ENCODE data around the gene ZNF318.

ZNF318 gene

DNA sequence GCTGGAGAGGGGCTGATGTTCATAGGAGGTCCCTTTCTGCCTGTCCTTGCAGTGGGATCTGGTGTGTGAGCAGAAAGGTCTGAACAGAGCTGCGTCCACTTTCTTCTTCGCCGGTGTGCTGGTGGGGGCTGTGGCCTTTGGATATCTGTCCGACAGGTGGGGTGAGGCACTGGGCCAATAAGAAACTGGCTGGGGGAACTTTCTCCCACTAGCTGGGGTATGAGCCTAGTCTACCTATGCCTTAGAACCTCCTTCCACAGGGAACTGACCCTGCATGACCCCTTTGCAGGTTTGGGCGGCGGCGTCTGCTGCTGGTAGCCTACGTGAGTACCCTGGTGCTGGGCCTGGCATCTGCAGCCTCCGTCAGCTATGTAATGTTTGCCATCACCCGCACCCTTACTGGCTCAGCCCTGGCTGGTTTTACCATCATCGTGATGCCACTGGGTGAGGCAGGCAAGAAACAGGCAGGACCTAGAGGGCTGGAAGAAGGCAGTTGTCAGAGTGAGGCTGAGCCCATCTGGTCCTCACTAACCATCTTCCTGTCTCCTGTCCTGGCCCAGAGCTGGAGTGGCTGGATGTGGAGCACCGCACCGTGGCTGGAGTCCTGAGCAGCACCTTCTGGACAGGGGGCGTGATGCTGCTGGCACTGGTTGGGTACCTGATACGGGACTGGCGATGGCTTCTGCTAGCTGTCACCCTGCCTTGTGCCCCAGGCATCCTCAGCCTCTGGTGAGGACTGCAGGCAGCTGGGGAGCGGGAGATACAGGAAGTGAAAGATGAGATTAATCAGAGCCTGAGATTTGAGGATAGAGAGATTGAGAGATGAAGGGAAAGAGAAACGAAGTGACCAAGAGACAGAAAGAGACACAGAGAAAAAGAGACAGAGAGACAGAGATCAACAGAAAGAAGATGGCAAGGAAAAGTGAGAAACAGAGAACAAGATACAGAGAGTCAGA, 69.8 kb downstream of the ZNF318 start:
- DNase-seq = no peak

DNA sequence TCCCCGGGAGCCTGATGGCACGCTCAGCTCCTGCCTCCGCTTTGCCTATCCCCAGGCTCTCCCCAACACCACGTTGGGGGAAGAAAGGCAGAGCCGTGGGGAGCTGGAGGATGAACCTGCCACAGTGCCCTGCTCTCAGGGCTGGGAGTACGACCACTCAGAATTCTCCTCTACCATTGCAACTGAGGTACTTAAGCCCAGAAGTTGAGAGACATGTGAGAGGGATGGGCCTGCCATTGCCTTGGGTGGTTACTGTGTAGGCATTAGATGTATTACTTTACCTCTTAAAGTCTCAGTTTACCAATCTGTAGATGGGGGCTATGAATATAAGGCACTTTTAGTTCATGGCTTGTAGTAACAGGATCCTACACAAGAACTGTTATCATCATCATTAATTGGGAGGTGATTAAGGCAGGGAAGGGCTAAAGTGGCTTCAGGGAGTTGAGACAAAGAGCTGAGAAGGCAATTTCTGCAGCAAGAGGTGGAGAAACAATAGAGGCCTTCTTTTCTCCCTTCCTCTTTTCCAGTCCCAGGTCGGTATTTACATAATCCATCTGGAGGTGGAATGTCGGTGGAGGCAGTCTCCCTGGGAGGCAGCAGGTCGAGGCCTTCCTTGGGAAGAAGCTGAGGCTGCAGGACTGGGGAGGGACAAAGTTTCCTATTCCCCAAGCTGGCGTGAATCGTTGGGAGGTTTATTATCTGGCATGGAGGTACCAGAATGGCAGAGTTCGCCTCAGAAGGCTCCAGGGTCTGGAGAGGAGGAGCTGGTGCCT, 70.7 kb downstream of the ZNF318 start:
- no peak for DNase-seq

DNA sequence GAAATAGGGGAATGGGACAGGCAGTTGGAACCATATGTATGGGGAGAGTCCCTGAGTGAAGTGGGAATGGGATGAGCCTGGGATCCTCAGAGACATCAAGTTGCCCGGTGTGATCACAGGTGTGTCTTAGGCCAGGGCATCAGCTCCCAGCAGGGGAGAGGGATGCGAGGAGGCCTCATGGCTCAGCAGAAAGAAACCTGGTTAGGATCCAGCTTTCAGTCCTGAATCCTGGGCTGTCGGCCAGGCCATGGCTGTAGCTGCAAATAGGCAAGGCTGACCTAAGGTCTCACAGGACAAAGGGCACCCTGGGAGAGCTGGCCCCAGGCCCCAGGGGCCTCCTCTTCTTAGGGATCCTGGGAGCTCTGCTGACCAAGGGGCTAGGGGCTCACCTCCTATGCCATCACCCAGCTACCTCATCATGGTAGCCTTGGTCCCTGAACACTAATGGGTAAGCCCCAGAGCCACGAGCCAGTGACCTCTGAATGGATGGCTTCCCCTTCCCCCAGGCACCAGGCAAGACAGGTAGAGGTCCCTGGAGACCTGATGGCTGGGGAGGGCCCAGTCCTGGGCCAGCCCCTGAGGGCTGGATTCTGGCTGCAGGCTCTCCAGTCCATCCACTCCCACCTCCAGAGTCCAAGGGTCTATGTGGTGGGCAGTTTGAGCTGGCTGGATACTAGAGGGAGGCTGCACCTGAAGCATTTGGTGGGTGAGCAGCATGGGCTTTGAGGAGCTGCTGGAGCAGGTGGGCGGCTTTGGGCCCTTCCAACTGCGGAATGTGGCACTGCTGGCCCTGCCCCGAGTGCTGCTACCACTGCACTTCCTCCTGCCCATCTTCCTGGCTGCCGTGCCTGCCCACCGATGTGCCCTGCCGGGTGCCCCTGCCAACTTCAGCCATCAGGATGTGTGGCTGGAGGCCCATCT, 71.5 kb downstream of the ZNF318 start, which contains the start of gene SLC22A7:
Gene SLC22A7, plus strand, starts transcription at position 617 of the 921 bp plus-strand sequence. Its CDS starts 99 bp downstream, at position 716.
- DNase-seq = no peak

DNA sequence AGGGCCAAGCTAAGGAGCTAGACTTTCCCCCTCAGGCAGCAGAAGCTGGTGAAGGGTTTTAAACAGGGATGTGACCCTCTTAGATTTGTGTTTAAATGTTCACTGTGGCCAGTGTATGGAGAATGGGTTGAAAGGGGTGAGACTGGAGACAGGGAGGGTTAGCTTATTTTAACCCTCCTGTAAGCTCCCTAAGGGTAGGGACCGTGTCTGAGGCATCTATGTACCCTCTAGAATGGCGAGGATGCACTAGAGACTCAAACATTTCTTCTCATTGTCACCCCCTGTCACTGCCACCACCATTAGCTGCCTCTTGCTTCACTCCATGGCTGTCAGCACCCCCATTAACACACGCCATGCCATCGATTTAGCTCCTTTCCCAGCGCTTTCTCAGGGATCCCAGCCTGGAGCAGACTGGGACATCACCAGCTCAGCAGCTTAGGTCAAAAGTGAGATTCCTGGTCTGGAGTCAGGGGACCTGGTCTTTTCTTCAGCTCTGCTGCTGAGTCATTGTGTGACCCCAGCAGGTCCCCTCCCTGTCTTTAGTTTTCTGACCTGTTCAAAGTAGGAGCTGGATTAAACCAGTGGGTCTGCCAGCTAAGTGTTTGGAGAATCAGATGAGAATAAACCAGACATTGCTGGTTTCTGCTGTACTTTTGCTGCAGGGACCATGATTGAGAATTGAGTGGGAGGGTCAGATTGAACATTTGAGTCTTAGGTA, 72.5 kb downstream of the ZNF318 start:
- DNase-seq = no peak

DNA sequence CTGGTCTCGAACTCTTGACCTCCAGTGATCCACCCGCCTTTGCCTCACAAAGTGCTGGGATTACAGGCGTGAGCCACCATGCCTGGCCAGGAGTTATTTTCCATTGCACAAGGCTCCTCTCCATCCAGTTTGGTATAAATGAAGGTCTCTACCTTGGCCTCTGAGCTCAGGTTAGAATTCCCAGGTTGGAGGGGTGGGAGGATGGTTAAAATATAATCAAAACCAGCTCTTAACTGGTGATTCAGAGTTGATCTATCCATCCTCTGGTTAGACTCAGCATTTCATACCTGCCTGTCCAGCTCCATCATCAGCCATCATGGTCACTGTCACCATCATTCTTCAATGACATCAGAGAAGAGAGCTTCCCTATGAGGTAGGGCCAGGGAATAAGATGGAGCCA, 74.0 kb downstream of the ZNF318 start:
- no peak for DNase-seq

DNA sequence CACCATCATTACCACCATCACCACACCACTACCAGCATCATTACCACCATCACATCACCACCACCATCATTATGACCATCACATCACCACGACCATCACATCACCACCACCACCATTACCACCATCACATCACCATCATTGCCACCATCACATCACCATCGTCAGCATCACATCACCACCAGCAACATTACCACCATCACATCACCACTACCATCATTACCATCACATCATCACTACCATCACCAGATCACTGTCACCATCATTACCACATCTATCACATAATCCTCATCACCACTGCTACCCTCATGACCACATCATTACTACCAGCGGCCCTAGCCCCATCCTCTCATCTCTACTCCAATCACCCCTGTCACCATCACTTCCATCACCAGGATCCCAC, 74.9 kb downstream of the ZNF318 start:
- DNase-seq = no peak

DNA sequence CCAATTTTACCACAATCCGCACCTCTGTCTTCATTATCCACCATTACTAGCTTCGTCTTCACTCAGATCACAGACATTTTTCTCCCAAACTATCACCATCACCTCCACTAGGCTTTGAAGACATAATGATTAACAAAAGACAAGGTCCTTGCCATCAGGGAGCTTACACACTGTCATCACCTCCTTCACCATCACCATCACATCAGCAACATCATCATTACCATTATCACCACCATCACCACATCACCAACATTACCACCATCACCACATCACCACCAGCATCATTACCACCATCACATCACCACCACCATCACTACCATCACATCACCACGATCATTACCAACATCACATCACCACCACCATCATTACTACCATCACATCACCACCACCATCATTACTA, 75.7 kb downstream of the ZNF318 start:
- DNase-seq = no peak

DNA sequence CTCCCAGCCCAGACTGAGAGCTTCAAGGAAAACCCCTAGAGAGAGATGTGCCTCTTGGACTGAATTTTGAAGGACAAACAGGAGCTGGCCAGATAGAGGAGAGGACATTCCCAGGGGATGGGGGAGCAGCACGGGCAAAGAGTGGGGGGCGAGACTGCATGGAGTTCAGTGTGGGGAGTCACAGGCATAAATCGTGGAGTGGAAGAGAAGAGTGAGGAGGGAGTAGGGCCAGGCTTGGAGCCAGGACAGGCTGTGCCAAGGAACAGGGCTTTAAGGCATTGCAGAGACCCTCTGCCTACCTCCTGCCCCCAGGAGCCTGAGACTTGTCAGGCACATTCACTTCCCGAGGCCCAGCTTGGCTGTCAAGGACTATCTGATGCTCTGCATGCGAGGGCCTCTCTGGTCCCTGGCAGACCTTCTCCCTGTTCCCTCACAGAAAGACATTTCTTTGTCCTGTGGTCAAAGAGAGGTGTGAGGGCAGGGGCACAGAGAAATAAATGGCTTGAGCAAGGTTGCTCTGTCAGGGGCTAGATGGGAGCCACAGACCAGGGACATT, 76.6 kb downstream of the ZNF318 start:
- DNase-seq = no peak

DNA sequence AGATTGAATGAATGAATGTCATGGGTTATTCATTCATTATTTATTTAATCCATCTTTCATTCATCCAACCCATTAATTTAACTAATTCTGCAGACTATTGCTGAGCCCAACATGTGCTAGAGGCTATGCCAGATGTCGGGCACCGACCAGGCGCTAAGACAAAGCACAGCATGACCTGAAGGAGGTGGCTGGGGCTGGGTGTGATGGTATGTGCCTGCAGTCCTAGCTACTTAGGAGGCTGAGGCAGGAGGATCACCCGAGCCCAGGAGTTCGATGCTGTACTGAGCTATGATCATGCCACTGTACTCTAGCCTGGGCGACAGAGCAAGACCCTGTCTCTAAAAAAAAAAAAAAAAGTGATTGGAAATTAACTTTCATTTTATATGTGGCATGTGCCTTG, 77.1 kb downstream of the ZNF318 start:
- no peak for DNase-seq

DNA sequence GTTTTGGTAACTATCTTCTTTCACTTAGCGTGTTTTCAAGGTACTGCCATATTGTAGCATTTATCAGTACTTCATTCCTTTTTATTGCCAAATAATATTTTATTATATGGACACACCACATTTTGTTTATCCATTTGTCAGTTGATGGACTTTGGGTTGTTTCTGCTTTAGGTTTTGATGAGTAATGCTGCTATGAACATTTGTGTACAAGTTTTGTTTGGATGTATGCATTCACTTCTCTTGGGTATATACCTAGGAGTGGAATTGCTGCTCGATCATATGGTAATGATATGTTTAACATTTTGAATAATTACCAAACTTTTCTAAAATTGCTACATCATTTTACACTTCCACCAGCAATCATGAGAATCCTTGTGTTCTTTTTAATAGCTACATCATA, 77.7 kb downstream of the ZNF318 start:
- no peak for DNase-seq

DNA sequence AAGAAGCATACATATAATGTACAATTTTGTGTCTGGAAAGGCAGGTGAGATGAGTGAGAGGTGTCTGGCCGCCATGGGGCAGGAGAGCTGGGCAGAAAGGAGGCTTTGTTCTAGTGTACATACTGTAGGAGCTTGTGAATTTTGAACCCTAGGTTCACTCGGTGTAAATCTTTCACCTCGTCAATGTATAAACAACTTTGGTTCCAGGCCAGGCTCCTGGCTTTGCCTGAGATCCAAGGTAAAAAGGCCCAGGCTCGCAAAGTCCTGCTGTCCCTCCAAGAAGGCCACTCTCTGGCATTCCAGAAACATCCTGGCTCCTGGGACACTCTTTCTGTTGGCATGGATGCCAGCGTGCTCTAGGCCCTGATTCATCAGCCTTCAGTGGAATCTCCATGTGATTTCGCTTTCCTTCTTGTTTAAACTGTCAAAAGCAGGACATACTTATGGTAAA, 78.5 kb downstream of the ZNF318 start:
- no peak for DNase-seq

DNA sequence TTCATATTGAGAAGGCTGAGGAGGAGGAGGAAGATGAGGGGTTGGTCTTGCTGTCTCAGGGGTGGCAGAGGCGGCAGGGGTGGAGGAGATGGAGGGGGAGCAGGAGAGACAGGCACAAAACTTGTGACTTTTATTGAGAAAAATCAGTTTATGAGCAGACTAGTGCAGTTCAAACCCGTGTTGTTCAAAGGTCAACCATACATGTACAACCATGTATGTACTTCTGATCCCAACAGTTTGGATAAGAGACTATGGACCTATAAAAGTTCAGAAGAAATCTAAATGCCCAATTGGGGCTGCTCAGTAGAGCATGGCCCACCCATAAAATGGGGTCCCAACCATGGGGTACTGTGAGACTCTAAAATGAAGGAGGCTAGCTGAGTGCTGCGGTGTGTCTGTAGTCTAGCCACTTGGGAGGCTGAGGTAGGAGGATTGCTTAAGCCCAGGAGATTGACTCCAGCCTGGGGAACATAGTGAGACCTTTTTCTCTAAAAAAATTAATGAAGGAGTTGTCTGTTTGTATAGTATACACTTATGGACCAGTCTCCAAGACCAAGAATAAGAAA, 79.0 kb downstream of the ZNF318 start:
- no peak for DNase-seq

DNA sequence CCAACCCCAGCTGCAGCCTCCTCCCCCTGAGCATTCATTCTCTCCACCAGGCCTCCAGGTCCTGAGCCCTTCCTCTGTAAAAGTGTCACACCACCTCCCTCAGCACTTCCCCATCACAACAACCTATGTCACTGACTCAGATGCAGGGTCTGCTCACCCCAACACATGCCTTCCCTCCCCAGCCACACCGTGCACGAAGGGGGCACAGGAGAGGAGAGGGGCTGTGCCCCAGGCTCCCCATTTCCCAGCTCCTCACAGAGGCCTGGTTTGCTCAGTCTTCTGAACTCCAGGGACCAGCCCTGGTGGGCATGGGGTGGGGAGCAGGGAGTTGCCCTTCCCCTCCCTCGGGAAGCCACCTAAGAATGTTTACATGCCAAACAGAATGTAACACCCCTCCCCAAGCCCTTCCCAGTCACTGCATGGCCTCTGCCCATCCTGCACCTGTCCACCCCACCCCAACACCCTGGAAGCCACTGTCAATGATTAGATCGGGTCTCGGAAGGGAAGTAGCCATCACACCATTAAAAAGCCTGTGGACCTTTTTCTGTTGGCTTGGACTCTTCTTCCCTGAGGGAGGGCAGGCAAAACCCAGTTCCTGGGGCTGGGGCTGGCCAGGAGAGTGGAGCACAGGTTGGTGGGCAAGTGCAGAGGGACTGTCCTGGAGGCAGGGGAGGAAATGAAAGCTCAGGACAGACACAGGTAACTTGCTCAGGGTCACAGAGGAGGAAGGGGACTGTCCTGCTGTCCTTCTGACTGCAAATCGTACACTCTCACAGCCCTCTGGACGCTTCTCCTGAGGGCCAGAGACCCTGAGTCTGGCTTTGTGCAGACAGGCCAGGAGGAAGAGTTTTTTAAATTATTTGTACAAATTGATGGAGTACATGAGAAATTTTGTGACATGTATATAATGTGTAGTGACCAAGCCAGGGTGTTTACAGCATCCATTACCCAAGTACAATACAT, 81.4 kb downstream of the ZNF318 start:
- no peak for DNase-seq

DNA sequence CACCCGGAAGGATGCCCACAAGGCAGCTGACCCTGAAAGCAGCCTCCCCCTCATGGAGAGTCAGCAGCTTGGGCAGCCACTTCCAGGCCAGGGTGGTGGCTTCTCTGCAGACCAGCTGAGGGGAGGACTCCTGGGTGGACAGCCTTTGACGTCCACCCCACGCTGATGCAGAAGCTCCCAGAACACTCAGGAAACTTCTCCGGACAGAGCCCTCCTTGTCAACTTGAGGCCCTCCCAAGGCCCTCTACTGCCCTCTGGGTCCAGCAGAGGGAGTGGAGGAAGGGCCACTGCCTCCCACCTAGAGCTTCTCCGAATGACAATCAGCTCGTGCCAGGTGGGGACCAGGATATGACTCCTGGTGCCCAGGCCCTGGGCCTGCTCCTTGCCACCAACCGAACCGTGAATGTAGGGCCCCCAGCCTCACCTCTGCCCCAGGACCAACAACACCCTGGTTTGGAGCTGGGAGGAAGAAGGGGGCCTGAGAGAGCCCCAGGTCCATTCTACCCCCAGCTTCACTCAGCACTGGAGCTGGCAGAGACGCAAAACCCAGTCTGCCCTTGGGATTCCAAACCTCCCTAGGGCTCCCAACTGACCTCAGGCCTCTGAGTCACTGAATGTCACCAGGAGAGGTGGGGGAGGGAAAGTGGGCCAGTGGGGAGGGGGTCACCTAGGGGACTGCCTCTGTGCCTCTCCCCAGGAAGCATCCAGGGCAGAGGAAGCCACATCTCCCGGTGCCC, 82.3 kb downstream of the ZNF318 start:
- DNase-seq = no peak

DNA sequence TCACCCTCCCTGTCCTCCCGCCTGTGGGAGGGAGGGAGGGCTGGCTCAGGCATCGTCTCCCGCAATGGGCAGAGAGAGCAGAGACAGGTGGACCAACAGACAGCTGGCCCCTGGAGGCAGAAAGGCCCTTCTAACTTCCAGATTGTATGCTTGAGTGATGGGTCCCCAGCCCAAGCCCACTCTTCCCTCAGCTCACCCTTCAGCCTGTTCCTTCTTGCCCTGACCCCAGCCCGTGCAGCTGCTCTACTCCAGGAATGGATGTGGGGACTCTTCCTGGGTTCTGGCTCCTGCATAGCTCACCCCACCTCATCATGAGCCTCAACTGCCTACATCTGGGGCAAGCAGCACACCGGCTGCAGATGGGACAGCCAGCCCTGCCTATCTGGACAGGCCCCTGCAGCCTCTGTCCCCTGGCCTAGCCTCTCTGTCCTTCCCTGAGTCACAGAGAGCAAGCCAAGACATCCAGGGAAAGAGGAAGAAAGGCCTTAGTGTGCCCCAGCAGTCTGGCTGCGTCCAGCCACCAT, 82.9 kb downstream of the ZNF318 start:
- DNase-seq = no peak
